HG03571 (cell line): ENCODE results near the gene PTPRN2.

ENCODE experiments used
- ATAC-seq: cut with Tn5 transposase; IDR thresholded peaks from one replicate; pipeline ENCODE4 v1.9.1; 2021; ENCODE audit not compliant: unreplicated experiment

PTPRN2 gene

GRCh38 chr7:158067219-158067930 lies 520.2 kb downstream of the PTPRN2 start:
- no peak for ATAC-seq

DNA sequence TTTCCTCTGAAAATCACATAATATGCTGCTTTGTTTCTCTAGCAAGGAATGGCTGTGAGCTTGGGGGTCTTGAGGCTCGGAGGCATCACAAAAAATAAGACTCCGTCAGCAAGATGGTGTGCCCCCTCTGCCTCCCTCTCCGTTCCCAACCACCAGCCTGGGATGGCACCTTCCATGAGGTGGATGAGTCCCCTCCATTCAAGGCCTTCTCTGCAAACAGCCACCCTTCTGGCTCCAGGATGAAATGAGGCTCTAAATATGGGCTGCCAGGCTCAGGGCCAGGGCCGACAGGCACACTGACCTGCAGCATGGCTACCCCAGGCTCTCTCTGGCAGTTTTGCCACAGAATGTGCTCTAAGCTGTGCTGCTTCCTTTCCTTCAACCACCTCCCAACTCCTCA lies 521.5 kb downstream of the PTPRN2 start:
- no peak for ATAC-seq

DNA sequence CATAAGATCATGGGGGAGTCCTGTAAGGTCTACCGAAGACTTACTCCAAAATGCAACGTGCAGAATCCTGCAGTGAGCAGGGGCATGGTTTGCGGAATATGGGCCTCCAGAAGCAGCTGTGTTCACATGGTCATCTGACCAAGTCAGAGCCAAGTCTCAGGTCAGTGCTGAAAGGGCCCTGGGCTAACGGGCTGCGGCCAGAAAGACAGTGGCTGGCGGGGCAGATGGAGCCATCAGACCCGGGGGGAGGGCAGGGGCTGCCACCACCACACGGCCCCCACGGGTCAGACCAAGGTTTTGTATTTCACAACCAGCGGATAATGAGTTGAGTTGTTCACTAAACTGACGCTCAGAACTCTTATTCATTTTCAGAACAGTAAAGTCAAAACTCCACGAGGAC lies 522.3 kb downstream of the PTPRN2 start:
- no peak for ATAC-seq

DNA sequence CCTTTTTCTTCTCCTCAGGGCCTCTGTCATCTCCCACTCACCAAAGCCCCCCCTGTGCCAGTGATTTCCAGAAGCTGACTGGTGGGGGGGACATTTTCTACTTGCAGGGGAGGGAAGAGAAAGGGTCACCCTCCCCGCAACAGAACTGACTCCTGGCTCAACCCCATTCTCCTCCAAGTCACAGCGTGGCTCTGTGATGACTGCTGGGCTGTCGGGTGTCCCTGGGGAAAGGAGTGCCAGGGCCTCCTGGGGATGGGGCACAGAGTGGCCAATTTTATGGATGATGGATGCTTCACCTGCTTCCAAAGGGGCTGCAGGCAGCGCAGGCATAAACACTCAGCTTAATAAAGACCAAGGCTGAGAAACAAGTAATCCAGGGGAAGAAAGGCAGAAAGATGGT lies 523.0 kb downstream of the PTPRN2 start:
- ATAC-seq: no peak

- no peak for ATAC-seq
Measured at GRCh38 chr7:158063850-158064610, 523.6 kb downstream of the PTPRN2 start.

DNA sequence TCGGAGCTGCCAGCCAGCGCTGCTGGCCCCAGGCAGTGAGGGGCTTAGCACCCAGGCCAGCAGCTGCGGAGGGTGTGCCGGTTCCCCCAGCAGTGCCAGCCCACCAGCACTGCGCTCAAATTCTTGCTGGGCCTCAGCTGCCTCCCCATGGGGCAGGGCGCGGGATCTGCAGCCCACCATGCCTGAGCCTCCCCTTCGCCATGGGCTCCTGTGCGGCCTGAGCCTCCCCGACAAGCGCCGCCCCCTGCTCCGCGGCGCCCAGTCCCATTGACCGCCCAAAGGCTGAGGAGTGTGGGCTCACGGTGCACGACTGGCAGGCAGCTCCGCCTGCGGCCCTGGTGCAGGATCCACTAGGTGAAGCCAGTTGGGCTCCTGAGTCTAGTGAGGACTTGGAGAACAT lies 525.0 kb downstream of the PTPRN2 start:
- no peak for ATAC-seq

- ATAC-seq: no peak
Measured at GRCh38 chr7:158061884-158062656, 525.6 kb downstream of the PTPRN2 start.

DNA sequence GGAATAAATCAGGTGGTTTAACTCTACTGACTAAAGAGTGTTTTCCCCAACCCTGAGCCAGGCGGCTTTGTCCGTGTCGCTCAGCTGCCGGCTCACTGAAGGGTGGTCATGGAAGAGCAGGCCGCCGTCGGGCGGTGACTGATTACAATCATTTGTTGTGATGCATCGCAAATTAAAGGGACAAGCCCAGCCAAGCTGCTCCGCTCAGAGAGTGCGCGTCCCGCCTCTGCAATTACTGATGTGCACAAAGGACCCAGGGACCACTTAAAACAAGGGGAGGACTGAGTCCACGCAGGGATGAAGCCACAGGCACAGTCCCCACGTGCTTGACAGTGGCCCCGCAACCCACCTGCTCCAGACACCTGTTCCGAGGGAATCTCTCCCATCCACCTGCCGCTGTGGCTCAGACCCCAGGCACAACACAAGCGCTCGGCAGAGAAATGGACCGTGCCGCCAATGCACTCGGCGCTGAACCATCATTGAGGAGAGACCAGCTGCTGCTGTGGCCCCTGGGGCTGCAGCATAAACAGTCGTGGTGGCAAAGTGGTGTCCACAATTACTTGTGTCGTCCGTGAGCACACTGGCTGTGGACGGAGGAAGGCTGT lies 526.5 kb downstream of the PTPRN2 start:
- ATAC-seq: no peak

DNA sequence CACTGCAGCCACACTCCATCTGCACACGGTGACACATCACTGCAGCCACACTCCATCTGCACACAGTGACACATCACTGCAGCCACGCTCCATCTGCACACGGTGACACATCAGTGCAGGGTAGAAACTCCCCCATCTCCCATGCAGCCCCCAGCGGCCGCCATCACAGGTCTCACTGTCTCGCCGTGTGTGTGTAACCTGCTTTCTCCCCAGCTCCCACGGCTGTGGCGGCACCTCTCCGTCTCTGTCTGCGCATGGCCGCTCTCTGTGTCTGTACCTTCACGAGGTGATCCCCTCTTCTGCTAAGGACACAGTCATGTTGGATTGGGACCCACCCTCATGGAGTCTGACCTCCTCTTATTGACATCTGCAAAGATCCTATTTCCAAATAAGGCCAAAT lies 527.4 kb downstream of the PTPRN2 start:
- ATAC-seq: no peak

DNA sequence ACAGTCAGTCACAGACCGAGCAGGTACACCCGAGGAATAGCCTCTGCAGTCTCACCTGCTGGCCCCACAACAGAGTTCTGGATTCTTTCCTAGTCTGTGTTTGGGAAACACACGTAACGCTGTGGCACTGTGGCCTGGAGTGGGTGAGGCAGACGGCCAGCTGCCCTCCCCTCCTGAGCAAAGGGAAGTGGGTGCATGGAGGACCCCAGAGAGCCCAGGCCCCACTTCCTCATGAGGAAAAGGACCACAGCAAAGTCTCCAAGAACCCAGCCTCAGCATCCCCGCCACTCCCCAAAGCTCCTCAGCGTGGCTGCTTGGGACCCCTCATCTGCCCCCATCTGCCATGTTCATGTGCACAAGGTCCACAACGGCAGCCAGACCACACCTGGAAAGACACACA lies 530.2 kb downstream of the PTPRN2 start:
- no peak for ATAC-seq

DNA sequence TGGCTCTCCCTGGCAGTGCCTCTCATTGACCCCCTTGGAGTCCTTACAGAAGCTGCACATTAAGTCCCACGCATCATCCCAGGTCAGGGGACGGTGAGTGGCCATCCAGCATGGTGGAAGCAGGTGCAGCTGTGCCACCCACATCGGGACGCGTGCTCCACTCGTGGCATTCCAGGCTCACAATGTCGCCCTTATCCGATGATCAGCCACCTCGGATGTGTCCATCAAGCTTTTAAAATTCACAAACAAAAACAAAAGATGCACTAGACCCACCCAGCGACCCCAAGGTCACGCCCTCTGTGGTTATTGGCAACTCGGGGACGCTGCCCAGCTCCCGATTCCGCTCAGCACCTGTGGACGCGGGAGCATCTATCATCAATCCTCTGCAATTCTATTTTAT lies 530.9 kb downstream of the PTPRN2 start:
- ATAC-seq: no peak

DNA sequence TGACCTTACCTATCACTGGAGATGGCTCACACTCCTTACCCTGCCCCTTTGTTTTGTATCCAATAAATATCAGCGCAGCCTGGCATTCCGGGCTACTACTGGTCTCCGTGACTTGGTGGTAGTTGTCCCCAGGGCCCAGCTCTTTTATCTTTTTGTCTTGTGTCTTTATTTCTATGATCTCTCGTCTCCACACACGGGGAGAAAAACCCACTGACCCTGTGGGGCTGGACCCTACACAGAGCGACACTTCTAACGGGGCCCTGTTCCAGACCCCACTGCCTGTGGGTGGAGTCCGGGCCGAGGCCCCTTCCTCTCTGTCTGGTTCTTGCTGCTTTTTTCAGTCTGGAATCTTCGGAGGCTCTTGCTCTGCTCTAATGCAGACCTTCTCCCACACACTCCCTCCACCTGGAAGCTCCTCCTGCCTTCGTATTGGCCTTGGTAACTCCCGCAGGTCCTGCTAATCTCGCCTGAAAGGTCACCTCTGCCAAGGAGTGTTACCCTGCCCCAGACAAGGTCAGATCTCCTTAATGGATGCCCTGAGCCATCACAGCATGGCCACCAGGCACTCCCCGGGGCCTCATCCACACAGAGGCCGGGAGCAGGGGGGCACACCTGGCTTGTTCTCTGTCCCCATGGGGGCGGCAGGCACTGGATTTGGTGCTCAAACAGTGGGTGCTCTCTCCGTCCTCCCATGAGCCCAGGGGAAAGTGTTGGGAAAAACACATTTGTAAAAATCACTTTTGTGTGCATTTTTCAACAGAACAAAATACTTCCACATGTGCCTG lies 531.7 kb downstream of the PTPRN2 start:
- ATAC-seq: no peak

DNA sequence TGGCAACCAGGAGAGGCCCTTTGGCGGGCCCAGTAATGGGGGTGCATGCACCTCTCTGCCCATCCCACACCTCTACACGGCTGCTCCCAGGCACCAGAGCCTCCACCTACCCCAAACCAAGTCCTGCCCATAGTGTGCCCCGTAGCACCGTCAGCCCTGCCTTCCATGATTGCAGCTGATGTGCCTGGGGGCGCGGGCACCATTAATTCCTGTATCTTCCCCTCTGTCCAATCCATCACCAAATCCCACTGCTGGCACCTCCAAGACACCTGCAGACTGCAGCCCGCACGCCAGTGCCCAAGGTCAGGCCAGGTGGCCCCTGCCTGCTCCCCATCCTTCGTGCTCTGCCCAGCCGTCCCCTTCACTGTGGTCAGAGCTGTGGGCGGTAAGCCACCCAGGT lies 533.0 kb downstream of the PTPRN2 start:
- no peak for ATAC-seq

DNA sequence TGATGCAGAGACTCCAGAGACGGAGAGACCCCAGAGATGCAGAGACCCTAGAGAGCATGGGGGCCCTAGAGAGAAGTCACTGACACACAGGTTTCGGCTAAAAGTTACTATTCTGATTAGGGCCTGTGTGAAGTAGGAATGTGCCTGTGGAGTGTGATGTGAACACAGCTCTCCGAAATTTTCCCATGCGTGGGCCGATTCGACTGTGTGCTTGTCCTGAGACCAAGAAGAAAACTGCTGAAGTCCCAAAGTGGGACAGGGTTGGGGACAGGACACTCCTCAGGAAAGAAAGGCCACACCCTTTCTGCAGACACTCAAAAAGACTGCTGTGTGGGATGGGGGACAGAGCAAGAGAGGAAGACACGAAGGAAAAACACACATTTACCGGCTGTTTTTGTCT lies 533.5 kb downstream of the PTPRN2 start:
- no peak for ATAC-seq

DNA sequence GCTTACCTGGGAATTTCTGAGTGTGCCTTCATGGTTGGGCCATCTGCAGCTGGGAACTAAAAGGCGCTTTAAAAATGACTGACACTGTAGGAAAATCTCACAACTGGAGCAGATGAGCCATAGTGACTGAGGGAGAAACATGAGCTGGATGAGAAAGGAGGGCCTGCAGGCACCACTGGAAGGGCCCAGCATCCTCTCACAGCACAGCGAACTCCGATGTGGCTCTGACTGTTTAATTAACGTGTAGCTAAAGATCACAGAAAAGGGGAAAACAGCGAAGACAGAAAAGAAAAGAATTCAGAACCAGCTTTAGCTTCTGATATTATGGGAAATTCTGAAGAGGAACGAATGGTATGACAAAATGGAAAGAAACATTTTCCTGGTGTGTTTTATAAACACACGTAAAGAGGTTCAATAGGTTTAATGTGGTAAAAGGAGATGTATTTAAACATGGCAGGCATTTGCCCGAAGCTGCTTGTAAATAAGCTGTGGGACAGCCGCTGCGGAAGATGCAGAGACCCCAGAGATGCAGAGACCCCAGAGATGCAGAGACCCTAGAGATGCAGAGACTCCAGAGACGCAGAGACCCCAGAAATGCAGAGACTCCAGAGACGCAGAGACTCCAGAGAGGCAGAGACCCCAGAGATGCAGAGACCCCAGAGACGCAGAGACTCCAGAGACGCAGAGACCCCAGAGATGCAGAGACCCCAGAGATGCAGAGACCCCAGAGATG lies 534.3 kb downstream of the PTPRN2 start:
- no peak for ATAC-seq

DNA sequence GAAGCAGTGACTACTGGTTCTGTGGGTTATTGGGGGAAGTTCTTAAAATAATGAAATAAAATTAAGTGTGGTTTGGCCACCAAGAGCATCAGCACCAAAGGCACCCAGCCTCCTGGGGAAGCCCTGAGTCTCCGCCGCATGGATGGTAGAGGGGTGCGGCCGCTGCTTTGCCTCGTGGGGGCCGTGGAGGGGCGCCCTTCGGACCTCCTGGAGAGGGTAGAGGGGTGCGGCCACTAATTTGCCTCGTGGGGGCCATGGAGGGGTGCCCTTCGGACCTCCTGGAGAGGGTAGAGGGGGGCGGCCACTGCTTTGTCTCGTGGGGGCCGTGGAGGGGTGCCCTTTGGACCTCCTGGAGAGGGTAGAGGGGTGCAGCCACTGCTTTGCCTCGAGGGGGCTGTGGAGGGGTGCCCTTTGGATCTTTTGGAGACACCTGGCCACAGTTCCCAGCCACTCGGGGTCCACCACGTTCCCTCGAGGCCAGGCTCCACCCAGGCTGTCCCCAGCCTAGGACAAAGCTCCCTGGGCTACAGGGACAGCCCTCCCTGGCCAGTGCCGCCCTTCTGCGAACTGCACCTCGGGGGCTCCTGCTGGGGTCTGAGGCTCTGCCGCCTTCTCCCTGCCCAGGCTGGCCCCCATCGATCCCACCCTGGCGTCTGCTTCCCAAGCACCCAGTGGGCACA lies 535.1 kb downstream of the PTPRN2 start:
- ATAC-seq: no peak

DNA sequence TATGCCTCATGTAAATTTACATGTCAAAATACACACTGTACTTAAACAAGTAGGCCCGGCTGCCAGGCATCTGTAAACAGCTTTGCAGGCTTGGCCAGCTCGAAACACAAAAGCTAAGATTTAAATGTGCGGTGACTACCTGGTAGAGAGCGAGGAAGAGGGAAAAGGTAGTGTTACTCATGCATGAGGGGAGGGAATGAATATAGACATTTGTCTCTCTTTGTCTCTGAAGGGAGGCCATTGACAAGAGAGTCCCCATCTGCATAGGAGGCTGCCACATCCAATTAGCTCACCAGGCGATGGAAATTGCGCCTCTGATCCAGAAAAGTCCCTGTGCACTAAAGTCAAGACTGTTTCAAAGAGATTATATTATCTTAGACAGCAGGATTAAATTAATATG lies 535.8 kb downstream of the PTPRN2 start:
- ATAC-seq: no peak

DNA sequence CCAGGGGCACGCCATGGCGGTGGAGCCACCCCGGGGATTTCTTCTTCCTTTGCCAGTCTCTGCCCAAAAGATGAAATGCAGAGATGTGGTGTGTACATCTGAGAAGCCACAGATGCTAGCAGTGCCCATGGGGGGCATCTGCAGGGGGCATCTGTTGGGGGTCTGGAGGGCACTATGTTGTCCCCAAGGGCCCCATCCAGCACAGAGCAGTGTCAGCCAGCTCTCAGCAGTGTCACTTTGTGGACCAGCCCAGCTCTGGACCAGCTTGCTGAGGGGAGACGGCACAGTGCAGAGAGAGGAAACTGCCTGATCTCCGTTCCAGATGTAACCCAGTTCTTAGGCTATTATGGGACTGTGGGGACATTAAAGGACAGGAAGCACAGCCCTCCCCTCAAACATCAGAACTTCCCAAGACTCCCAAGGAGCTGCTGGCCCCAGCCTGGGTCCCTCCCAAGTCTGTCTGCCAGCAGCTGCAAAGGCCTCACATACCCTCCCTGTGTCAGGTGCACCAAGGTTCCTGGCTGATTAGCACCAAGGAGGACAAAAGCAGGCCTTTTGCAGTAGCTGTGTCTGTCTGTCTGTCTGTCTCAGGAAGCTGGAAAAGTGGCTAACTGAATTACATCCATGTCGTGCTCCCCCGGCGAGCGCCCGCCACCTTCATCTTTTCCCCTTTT lies 536.5 kb downstream of the PTPRN2 start:
- no peak for ATAC-seq

DNA sequence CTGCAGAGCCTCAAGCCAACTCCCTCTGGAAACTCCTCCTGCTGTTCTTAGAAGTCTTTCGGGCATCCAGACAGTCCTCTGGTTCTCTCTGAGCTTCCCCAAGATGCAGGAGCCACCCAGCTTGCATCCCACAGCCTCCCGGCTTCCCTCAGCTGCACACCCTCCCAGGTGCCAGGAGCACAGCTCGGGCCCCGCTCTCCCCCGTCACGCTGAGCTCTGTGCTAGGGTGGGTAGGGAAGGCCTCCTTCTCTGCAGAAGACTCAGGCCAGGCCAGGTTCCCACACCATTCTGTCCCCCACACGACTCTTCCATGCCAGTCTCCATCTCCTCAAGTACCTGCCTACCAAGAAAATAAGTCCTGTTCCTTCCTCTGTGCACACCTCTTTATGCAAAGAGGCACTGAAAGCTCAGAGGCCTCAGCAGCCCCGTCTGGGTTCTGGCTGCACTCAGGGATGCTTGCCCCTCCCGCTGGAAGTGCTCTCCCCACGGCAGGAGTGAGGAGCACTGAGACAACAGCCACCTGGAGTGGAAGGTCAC lies 537.1 kb downstream of the PTPRN2 start:
- ATAC-seq: no peak
